ENCODE measurements around the gene KCND2.
"Not testable (repeated sequence)": the region's sequence is repeated elsewhere in the genome, so short reads cannot be mapped to it uniquely, and the experiment has no call there.

GRCh38 chr7:120779078-120779477 is 506.1 kb downstream of the KCND2 start:
- not testable (repeated sequence) for TF ChIP-seq CTCF, POLR2A, POLR2AphosphoS5 (IDR thresholded peaks at IDR 0.05)
